Pancreas (tissue), 10 donors: Measurements from ENCODE around the gene RNF11. TPM values are rescaled to one million over a fixed set of nuclear protein-coding genes. Genes with fewer than 3 reads are reported as not detected.
A peak's percentile ranks its signal among the peaks of the same experiment; 100 is the strongest.

Source experiments
- ATAC-seq, 4 donors: fragments of 200-7000 bp; cut with Tn5 transposase; one replicate each; pipeline versions ENCODE4 v1.8.0 to v1.9.1; 2020; ENCODE audit warnings: mild to moderate bottlenecking in 4 of 4, moderate library complexity in 4 of 4
- DNase-seq, 6 donors: peaks; one replicate each; pipeline ENCODE4 v3.0.0-alpha.2; 2020
- FAIRE-seq: peaks from 2 replicates; lab custom pipeline; 2012; peaks lifted over from hg19 to GRCh38; lab: Jason Lieb, UNC
- H3K27ac ChIP-seq, 4 donors: fragments of 200-600 bp; sonication (generic); 1 replicate in 3 of 4; 2 replicates in 1 of 4; pipeline versions ENCODE4 v1.5.0 to v1.8.0; 2020
- H3K27me3 ChIP-seq, 4 donors: fragments of 200-600 bp; one replicate each; pipeline ENCODE4 v1.8.0; 2021
- H3K36me3 ChIP-seq, 3 donors: fragments of 200-600 bp; sonication (generic) in 1 of 3; one replicate each; pipeline versions ENCODE4 v1.5.0 to v1.8.0; 2020 to 2021
- H3K4me1 ChIP-seq, 3 donors: fragments of 200-600 bp; one replicate each; pipeline ENCODE4 v1.8.0; 2021
- H3K4me3 ChIP-seq, 4 donors: fragments of 200-600 bp; sonication (generic) in 2 of 4; one replicate each; pipeline versions ENCODE4 v1.5.0 to v1.8.0; 2020 to 2021
- H3K9me3 ChIP-seq, 4 donors: fragments of 200-600 bp; one replicate each; pipeline ENCODE4 v1.8.0; 2021
- WGBS, 2 donors: extraction: QIAGEN DNeasy Blood & Tissue Kit; methylation state at CpG; one replicate each; pipeline ENCODE4 v1.1.7; 2013; 5-methylcytosine and 5-hydroxymethylcytosine counted together
- intact Hi-C, 3 donors: fragments of 100-400 bp; cut with DNase I; formaldehyde crosslinking; loops; one replicate each; pipeline versions ENCODE4 v1.11.1 to v1.14.2; 2022
- polyA plus RNA-seq, 2 donors: library from polyadenylated mRNA; stranded (reverse); fragments of 200-250 nt; gene quantifications; one replicate each; pipeline ENCODE4 v1.2.3, GENCODE V29; 2013
- total RNA-seq, 6 donors: library from RNA; stranded (reverse); fragmentation: NEBNext Ultra II Directional in 4 of 6; extraction: Animal tissue kit (Norgen Biotek cat#: 25700) in 4 of 6; gene quantifications; one replicate each; pipeline versions ENCODE4 v1.2.1 to v1.2.4, GENCODE V29; 2021 to 2023
- TF ChIP-seq, protein P1 (sequence below), 4 donors: fragments of 200-600 bp; sonication (generic) in 3 of 4; IDR thresholded peaks; one replicate each; pipeline versions ENCODE4 v1.5.0 to v1.8.0; 2021; ENCODE audit warnings: antibody characterized with exemption in 4 of 4
- donor health status: healthy with polysubstance abuse.
- donor health status: DM: no; HTN: no; CAD: no; lungs with moderate emphysema.
- donor health status: DM: no; HTN: no; CAD: no.
- donor health status: control.
- donor health status: control.
- donor health status: Bipolar disorder and iron deficiency.
- donor health status: DM: yes; HTN: yes; CAD: no.
- donor health status: DM: no; HTN: no; CAD: no.
- donor health status: DM: no; HTN: no; CAD: no.
- donor health status: DM: yes; HTN: yes; CAD: no.

RNF11 gene
- total and polyA plus RNA-seq, 8 donors = 19.8 to 51.8 (median 30.7) TPM

DNA sequence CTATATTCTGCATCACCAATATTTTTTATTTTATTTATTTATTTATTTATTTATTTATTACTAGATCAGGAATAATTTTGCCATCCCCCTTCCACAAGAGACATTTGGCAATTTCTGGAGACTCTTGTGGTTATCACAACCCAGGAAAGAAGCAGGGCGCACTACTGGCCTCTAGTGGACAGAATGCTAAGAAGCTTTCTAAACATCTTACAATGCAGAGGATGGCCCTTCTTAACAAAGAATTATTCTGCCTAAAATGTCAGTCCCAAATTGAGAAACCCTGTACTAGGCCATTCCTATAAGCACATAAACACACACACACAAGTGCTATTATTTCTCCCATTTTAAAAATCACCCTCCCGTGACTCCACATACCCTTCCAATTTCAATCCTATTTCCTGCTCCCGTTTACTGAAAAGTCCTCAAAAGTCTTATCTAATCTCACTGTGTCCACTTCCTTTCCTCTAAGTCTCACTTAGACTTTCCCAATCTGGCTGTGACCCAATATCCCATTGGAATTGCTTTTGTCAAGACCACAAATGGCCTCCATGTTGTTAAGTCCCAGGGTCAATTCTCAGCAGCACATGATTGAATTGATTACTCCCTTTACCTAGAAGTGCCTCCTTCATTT lies 43.7 kb upstream of the RNF11 start:
- peak in 5 of 6 donors; percentile 27 to 69 (median 47) for DNase-seq
- no peak overlapping the region for H3K27ac ChIP-seq
- peak; percentile 62 to 87 (median 83) for ATAC-seq
- H3K27me3 ChIP-seq = no peaks in the 10 kb centered on the region
- intact Hi-C loops = no loop called here
- FAIRE-seq = peak; percentile 17
- WGBS, 2 donors = 34 to 44% methylated on average over 3 of the region's 3 CpGs
- no peak overlapping the region for H3K4me3 ChIP-seq
- H3K36me3 ChIP-seq = no peaks in the 10 kb centered on the region
- no peaks in the 10 kb centered on the region for H3K9me3 ChIP-seq
- H3K4me1 ChIP-seq = no peaks in the 10 kb centered on the region
- TF ChIP-seq, protein P1, sequence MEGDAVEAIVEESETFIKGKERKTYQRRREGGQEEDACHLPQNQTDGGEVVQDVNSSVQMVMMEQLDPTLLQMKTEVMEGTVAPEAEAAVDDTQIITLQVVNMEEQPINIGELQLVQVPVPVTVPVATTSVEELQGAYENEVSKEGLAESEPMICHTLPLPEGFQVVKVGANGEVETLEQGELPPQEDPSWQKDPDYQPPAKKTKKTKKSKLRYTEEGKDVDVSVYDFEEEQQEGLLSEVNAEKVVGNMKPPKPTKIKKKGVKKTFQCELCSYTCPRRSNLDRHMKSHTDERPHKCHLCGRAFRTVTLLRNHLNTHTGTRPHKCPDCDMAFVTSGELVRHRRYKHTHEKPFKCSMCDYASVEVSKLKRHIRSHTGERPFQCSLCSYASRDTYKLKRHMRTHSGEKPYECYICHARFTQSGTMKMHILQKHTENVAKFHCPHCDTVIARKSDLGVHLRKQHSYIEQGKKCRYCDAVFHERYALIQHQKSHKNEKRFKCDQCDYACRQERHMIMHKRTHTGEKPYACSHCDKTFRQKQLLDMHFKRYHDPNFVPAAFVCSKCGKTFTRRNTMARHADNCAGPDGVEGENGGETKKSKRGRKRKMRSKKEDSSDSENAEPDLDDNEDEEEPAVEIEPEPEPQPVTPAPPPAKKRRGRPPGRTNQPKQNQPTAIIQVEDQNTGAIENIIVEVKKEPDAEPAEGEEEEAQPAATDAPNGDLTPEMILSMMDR (IDR thresholded peaks at IDR 0.05) = peak; percentile 56 to 89 (median 72)

DNA sequence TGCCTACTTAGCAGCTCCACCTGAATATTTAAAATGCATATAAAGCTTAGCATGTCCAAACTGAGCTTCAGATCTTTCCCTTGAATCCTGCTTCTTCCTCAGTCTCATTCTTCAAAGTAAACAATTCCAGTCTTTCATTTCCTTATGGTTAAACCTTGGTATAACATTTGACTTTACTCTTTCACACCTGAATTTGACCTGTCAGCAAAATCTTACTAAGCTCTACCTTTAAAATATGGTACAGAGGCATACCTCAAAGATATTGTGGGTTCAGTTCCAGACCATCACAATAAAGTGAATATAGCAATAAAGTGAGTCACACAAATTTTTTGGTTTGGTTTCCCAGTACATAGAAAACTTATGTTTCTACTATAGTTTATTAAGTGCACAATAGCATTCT lies 42.5 kb upstream of the RNF11 start:
- TF ChIP-seq, protein P1 (IDR thresholded peaks at IDR 0.05) = no peak
- Histone ChIP-seq H3K4me1 (no peaks in the 10 kb centered on the region), H3K27me3 (no peaks in the 10 kb centered on the region), H3K9me3 (no peaks in the 10 kb centered on the region), H3K4me3 (no peak overlapping the region), H3K36me3 (no peaks in the 10 kb centered on the region), H3K27ac (no peak overlapping the region)
- DNase-seq (no peak), ATAC-seq (no peak), FAIRE-seq (no peak)
- intact Hi-C loops = no loop called here

DNA sequence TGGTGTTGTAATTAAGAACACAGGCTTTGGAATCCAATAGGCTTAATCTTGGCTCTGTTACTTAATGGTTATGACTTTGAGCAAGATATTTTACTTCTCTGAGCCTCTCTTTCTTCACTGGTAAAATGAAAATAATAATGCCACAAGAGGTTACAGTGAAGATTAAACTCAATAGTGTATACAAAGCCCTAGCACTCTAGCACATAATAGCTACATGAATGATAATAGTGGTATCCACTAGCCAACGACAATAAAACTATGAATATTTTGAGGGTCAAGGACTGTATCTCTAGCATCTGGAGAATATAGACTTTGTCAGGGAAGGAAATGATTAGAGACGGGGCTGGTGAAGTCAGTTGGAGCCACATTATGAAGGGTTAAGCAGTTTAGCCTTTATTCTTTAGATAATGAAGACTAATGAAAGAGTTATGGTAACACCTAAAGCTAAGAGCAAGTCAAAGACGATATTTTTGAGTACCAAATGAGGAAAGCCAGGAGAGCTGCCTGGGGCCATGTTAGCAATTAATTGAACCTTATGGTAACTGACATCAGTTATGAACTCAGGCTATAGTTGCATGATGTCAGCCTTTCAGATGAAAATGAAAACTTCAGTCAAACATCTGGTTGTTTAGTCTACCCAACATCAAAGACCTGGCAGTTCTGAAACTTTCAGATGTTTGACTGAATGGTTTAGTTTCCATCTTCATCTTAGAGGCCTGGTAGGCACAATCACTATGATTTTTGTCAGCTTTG lies 32.8 kb upstream of the RNF11 start:
- Histone ChIP-seq H3K27me3 (no peaks in the 10 kb centered on the region), H3K27ac (no peak overlapping the region), H3K9me3 (no peaks in the 10 kb centered on the region), H3K36me3 (no peaks in the 10 kb centered on the region), H3K4me1 (no peaks in the 10 kb centered on the region), H3K4me3 (no peak overlapping the region)
- TF ChIP-seq, protein P1 (IDR thresholded peaks at IDR 0.05) = no peak
- no peak for DNase-seq
- no peak for ATAC-seq
- WGBS, 2 donors = 80 to 81% methylated on average over 3 of the region's 3 CpGs
- FAIRE-seq = no peak
- intact Hi-C loops = no loop called here

DNA sequence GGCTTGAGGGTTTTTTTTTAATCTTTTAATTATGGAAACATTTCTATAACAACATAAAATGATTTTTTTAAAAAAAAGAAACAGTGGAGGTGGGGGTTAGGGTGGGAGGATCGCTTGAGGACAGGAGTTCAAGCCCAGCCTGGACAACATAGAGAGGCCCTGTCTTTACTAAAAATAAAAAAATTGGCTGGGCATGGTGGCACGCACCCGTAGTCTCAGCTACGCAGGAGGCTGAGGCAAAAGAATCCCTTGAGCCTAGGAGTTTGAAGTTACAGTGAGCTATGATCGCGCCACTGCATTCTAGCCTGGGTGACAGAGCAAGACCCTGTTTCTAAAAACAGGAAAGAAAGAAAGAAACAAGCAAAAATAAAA lies 32.2 kb upstream of the RNF11 start:
- Histone ChIP-seq H3K27ac (no peak overlapping the region), H3K4me1 (no peaks in the 10 kb centered on the region), H3K27me3 (no peaks in the 10 kb centered on the region), H3K36me3 (no peaks in the 10 kb centered on the region), H3K4me3 (no peak overlapping the region), H3K9me3 (no peaks in the 10 kb centered on the region)
- FAIRE-seq (no peak), DNase-seq (no peak), ATAC-seq (no peak)
- intact Hi-C loops = no loop called here
- 97 to 98% methylated on average over 6 of the region's 6 CpGs for WGBS, 2 donors
- TF ChIP-seq, protein P1 (IDR thresholded peaks at IDR 0.05) = no peak

DNA sequence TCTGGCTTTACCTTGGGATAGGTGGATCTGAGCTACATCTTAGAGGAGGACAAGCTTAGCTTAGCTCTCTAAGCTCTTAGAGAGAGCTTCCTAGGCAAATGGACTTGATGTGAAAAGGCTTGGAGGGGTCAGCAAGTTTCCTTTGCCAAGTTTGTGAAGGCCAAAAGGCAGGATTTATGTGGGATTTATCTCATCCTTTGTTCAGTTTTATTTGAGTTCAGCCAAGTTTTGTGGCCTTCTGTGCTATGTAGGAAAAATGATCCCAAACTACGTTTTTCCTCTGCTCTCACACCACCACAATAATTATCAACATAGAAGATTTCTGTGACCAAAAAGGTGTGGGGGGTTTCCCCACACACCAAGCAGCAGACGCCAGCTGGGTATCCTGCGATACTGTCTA lies 26.0 kb upstream of the RNF11 start:
- Histone ChIP-seq H3K4me1 (no peaks in the 10 kb centered on the region), H3K4me3 (no peak overlapping the region), H3K27ac (no peak overlapping the region), H3K36me3 (no peaks in the 10 kb centered on the region), H3K27me3 (no peaks in the 10 kb centered on the region), H3K9me3 (no peaks in the 10 kb centered on the region)
- 63% methylated on average over 3 of the region's 3 CpGs for WGBS, 2 donors
- intact Hi-C loops = no loop called here
- no peak for DNase-seq
- ATAC-seq = no peak
- FAIRE-seq = no peak
- TF ChIP-seq, protein P1 (IDR thresholded peaks at IDR 0.05) = no peak
